Activated B cell treated with CpG ODN at 0.5 μM for 24 hours (primary cell): Measurements from ENCODE around the gene ZNF598. TPM values are rescaled to one million over a fixed set of nuclear protein-coding genes. Genes with fewer than 3 reads are reported as not detected.

Experiments
- ATAC-seq: fragments of 200-7000 bp; cut with Tn5 transposase; one replicate; pipeline ENCODE4 v1.10.0; 2021; ENCODE audit warnings: low read depth, mild to moderate bottlenecking, moderate library complexity
- CTCF ChIA-PET: fragments of 350-600 bp; sonication (Branson Sonifier 250); formaldehyde crosslinking; loops from one replicate; lab custom pipeline; 2021; ENCODE audit warnings: antibody characterized with exemption; lab: Charles Lee
- POLR2A ChIA-PET: fragments of 350-600 bp; sonication (Branson Sonifier 250); formaldehyde crosslinking; loops from one replicate; lab custom pipeline; 2021; ENCODE audit warnings: antibody characterized with exemption; lab: Charles Lee
- DNase-seq: peaks from one replicate; pipeline ENCODE4 v3.0.0; 2022
- H3K27ac Mint-ChIP-seq: one replicate; pipeline ENCODE4 v1.8.0; 2020; ENCODE audit warnings: mixed read lengths
- H3K27me3 Mint-ChIP-seq: one replicate; pipeline ENCODE4 v1.8.0; 2021; ENCODE audit warnings: mixed read lengths
- H3K36me3 Mint-ChIP-seq: one replicate; pipeline ENCODE4 v1.8.0; 2021; ENCODE audit warnings: low read depth, mixed read lengths
- H3K4me1 Mint-ChIP-seq: one replicate; pipeline ENCODE4 v1.8.0; 2021; ENCODE audit warnings: mixed read lengths
- H3K4me3 Mint-ChIP-seq: one replicate; pipeline ENCODE4 v1.8.0; 2020; ENCODE audit warnings: mild to moderate bottlenecking, mixed read lengths
- H3K9me3 Mint-ChIP-seq: one replicate; pipeline ENCODE4 v1.8.0; 2020; ENCODE audit warnings: mixed read lengths
- intact Hi-C: fragments of 100-400 bp; cut with micrococcal nuclease; formaldehyde crosslinking; loops from one replicate; pipeline ENCODE4 v1.15.1; 2024
- total RNA-seq: library from RNA; stranded (reverse); gene quantifications from 2 replicates; pipeline ENCODE4 v1.2.3, GENCODE V29; 2022
- TF ChIP-seq, protein P1 (sequence below): fragments of 200-600 bp; IDR thresholded peaks from one replicate; pipeline ENCODE4 v1.8.0; 2022; ENCODE audit warnings: antibody characterized with exemption, mild to moderate bottlenecking

Gene ZNF598
- total RNA-seq, 1 donor from 2014 or later = 59.3 TPM

- Mint-ChIP-seq H3K9me3 (no peaks in the 10 kb centered on the region), H3K4me1 (peaks cover 21% of the 10 kb centered on the region), H3K4me3 (no peak overlapping the region), H3K27me3 (peaks cover 2% of the 10 kb centered on the region), H3K27ac (no peak overlapping the region), H3K36me3 (no peaks in the 10 kb centered on the region)
- ChIA-PET CTCF (no interaction called here), POLR2A (interaction anchor here (1.7 kb wide), 1 partner anchor 112 kb away, joined by 3 read pairs; the partner anchor contains the start of gene TRAF7)
- TF ChIP-seq, protein P1, sequence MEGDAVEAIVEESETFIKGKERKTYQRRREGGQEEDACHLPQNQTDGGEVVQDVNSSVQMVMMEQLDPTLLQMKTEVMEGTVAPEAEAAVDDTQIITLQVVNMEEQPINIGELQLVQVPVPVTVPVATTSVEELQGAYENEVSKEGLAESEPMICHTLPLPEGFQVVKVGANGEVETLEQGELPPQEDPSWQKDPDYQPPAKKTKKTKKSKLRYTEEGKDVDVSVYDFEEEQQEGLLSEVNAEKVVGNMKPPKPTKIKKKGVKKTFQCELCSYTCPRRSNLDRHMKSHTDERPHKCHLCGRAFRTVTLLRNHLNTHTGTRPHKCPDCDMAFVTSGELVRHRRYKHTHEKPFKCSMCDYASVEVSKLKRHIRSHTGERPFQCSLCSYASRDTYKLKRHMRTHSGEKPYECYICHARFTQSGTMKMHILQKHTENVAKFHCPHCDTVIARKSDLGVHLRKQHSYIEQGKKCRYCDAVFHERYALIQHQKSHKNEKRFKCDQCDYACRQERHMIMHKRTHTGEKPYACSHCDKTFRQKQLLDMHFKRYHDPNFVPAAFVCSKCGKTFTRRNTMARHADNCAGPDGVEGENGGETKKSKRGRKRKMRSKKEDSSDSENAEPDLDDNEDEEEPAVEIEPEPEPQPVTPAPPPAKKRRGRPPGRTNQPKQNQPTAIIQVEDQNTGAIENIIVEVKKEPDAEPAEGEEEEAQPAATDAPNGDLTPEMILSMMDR = no peak
- ATAC-seq = no peak
- DNase-seq = no peak
- intact Hi-C loops = no loop called here
These were observed 34.2 kb upstream of the ZNF598 start for GRCh38 chr16:2043667-2044451.

- H3K27me3 Mint-ChIP-seq = peaks cover 2% of the 10 kb centered on the region
- CTCF ChIA-PET = no interaction called here
- ATAC-seq (no peak), DNase-seq (no peak)
- H3K27ac Mint-ChIP-seq = no peak overlapping the region
- TF ChIP-seq, protein P1 = no peak
- no peak overlapping the region for H3K4me3 Mint-ChIP-seq
- intact Hi-C loops = no loop called here
- POLR2A ChIA-PET = no interaction called here
- no peaks in the 10 kb centered on the region for H3K9me3 Mint-ChIP-seq
- no peaks in the 10 kb centered on the region for H3K36me3 Mint-ChIP-seq
- H3K4me1 Mint-ChIP-seq = peaks cover 14% of the 10 kb centered on the region
These were observed 33.5 kb upstream of the ZNF598 start for GRCh38 chr16:2042986-2043666.

GRCh38 chr16:2042171-2042985 lies 32.8 kb upstream of the ZNF598 start:
- no peak for DNase-seq
- ATAC-seq = no peak
- H3K9me3 Mint-ChIP-seq = no peaks in the 10 kb centered on the region
- POLR2A ChIA-PET = no interaction called here
- CTCF ChIA-PET = no interaction called here
- intact Hi-C loops = no loop called here
- TF ChIP-seq, protein P1 = no peak
- no peak overlapping the region for H3K4me3 Mint-ChIP-seq
- no peak overlapping the region for H3K27ac Mint-ChIP-seq
- peaks cover 12% of the 10 kb centered on the region for H3K4me1 Mint-ChIP-seq
- H3K27me3 Mint-ChIP-seq = peaks cover 2% of the 10 kb centered on the region
- no peaks in the 10 kb centered on the region for H3K36me3 Mint-ChIP-seq

GRCh38 chr16:2040787-2041522 lies 31.3 kb upstream of the ZNF598 start:
- H3K9me3 Mint-ChIP-seq = no peaks in the 10 kb centered on the region
- CTCF ChIA-PET = interaction anchor here (1.0 kb wide), 1 partner anchor 100 kb away, joined by 3 read pairs; no protein-coding TSS in a partner anchor
- peaks cover 3% of the 10 kb centered on the region for H3K4me1 Mint-ChIP-seq

More at GRCh38 chr16:2040787-2041522, 31.3 kb upstream of the ZNF598 start:
- Mint-ChIP-seq H3K27me3 (peaks cover 2% of the 10 kb centered on the region), H3K4me3 (no peak overlapping the region), H3K27ac (no peak overlapping the region), H3K36me3 (no peaks in the 10 kb centered on the region)
- intact Hi-C loops = no loop called here
- no peak for DNase-seq
- no peak for ATAC-seq
- POLR2A ChIA-PET = interaction anchor here (0.7 kb wide), 1 partner anchor 55 kb away, joined by 3 read pairs; no protein-coding TSS in a partner anchor
- TF ChIP-seq, protein P1 = no peak
